OCI-LY1 (cell line): ENCODE results near the gene CDC25B.
A peak's percentile ranks its signal among the peaks of the same experiment; 100 is the strongest.

Experiments
- H2AFZ ChIP-seq: fragments of 200-600 bp; sonication (generic), shearing (Covaris generic); 2 replicates; pipeline ENCODE4 v1.6.0; 2014; ENCODE audit warnings: antibody characterized with exemption, mild to moderate bottlenecking, low read length
- H3F3A ChIP-seq: fragments of 200-600 bp; sonication (generic), shearing (Covaris generic); 2 replicates; pipeline ENCODE4 v1.6.0; 2014; ENCODE audit warnings: mild to moderate bottlenecking, antibody characterized with exemption, low read length, moderate library complexity; ENCODE audit not compliant: insufficient read depth
- H3K27ac ChIP-seq: fragments of 200-600 bp; sonication (generic); 2 replicates; pipeline ENCODE4 v1.5.1; 2014; ENCODE audit warnings: low read length, mixed run types, mild to moderate bottlenecking, low read depth; ENCODE audit not compliant: poor library complexity, severe bottlenecking
- H3K27me3 ChIP-seq: fragments of 200-600 bp; sonication (generic); 2 replicates; pipeline ENCODE4 v1.6.0; 2014; ENCODE audit warnings: antibody characterized with exemption, mild to moderate bottlenecking, low read length, moderate library complexity; ENCODE audit not compliant: insufficient read depth
- H3K36me3 ChIP-seq: fragments of 200-600 bp; sonication (generic); 2 replicates; pipeline ENCODE4 v1.6.1; 2014; ENCODE audit warnings: mild to moderate bottlenecking, antibody characterized with exemption, low read length, moderate library complexity, mixed read lengths; ENCODE audit not compliant: insufficient read depth
- H3K4me1 ChIP-seq: fragments of 200-600 bp; sonication (generic); 2 replicates; pipeline ENCODE4 v1.5.1; 2014; ENCODE audit warnings: mild to moderate bottlenecking, low read length, moderate library complexity; ENCODE audit not compliant: insufficient read depth, severe bottlenecking
- H3K4me2 ChIP-seq: fragments of 200-600 bp; sonication (generic), shearing (Covaris generic); 2 replicates; pipeline ENCODE4 v1.6.1; 2014; ENCODE audit warnings: low read length
- H3K4me3 ChIP-seq: fragments of 200-600 bp; sonication (generic); 2 replicates; pipeline ENCODE4 v1.5.1; 2014; ENCODE audit warnings: low read length, low read depth, mild to moderate bottlenecking, mixed read lengths; ENCODE audit not compliant: poor library complexity, severe bottlenecking
- H3K79me2 ChIP-seq: fragments of 200-600 bp; shearing (Covaris generic); 2 replicates; pipeline ENCODE4 v1.6.1; 2016; ENCODE audit warnings: mixed run types, low read length, mixed read lengths; ENCODE audit not compliant: insufficient read depth
- H3K9ac ChIP-seq: fragments of 200-600 bp; sonication (generic), shearing (Covaris generic); 2 replicates; pipeline ENCODE4 v1.6.1; 2014; ENCODE audit warnings: mild to moderate bottlenecking, low read length, mixed read lengths
- H3K9me2 ChIP-seq: fragments of 200-600 bp; sonication (generic), shearing (Covaris generic); 2 replicates; pipeline ENCODE4 v1.6.1; 2014; ENCODE audit warnings: low read depth, mild to moderate bottlenecking, low read length, mixed read lengths
- H3K9me3 ChIP-seq: fragments of 200-600 bp; shearing (Covaris generic); 2 replicates; pipeline ENCODE4 v1.6.1; 2014; ENCODE audit warnings: low read length, mixed read lengths
- H4K20me1 ChIP-seq: fragments of 200-600 bp; sonication (generic), shearing (Covaris generic); 2 replicates; pipeline ENCODE4 v1.6.0; 2016; ENCODE audit warnings: mild to moderate bottlenecking, low read length; ENCODE audit not compliant: insufficient read depth
- EZH2 ChIP-seq: fragments of 200-600 bp; sonication (generic), shearing (Covaris generic); IDR thresholded peaks from 2 replicates; pipeline ENCODE4 v1.8.0; 2017; ENCODE audit warnings: borderline replicate concordance, mixed run types, mild to moderate bottlenecking, antibody characterized with exemption, low read length, moderate library complexity, mixed read lengths
- TF ChIP-seq, protein P1 (sequence below): fragments of 200-600 bp; sonication (generic), shearing (Covaris generic); IDR thresholded peaks from 2 replicates; pipeline ENCODE4 v1.5.1; 2017; ENCODE audit warnings: mild to moderate bottlenecking, antibody characterized with exemption, low read length, moderate library complexity, mixed read lengths

Gene CDC25B

DNA sequence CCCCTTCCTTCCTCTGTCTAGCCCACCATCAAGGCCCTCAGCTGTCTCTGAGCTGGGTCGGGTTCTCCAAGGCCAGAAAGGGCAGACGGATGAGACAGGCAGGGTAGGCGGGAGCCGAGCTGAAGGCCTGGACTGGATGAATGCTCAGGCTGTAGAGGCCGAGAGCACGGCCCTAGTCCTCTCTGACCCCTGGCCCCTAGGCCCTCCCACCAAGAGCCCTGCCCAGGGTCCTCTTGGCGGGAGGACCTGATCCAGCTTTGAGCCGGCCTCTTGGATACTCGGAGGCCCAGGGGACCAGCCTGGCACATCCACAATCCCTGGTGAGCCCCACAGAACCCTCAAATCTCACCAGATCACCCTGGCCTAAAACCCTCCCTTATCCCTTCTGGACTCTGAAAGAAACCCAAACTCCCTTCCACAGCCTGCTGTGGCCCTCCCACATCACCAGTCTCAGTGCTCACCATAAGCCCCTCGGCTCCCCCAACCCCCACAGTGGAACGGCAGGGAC lies 36.7 kb upstream of the CDC25B start:
- Histone ChIP-seq H3K9me3 (no peaks in the 10 kb centered on the region), H3K27me3 (no peaks in the 10 kb centered on the region), H3K79me2 (no peaks in the 10 kb centered on the region), H3K4me1 (peaks cover 12% of the 10 kb centered on the region), H3K9ac (no peak overlapping the region), H3K4me2 (no peak overlapping the region), H3K9me2 (no peaks in the 10 kb centered on the region), H2AFZ (no peak overlapping the region), H3F3A (no peaks in the 10 kb centered on the region), H3K27ac (no peak overlapping the region), H3K4me3 (no peak overlapping the region), H3K36me3 (peaks cover 24% of the 10 kb centered on the region), H4K20me1 (no peaks in the 10 kb centered on the region)
- TF ChIP-seq, protein P1, sequence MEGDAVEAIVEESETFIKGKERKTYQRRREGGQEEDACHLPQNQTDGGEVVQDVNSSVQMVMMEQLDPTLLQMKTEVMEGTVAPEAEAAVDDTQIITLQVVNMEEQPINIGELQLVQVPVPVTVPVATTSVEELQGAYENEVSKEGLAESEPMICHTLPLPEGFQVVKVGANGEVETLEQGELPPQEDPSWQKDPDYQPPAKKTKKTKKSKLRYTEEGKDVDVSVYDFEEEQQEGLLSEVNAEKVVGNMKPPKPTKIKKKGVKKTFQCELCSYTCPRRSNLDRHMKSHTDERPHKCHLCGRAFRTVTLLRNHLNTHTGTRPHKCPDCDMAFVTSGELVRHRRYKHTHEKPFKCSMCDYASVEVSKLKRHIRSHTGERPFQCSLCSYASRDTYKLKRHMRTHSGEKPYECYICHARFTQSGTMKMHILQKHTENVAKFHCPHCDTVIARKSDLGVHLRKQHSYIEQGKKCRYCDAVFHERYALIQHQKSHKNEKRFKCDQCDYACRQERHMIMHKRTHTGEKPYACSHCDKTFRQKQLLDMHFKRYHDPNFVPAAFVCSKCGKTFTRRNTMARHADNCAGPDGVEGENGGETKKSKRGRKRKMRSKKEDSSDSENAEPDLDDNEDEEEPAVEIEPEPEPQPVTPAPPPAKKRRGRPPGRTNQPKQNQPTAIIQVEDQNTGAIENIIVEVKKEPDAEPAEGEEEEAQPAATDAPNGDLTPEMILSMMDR: no peak
- TF ChIP-seq EZH2: no peak

DNA sequence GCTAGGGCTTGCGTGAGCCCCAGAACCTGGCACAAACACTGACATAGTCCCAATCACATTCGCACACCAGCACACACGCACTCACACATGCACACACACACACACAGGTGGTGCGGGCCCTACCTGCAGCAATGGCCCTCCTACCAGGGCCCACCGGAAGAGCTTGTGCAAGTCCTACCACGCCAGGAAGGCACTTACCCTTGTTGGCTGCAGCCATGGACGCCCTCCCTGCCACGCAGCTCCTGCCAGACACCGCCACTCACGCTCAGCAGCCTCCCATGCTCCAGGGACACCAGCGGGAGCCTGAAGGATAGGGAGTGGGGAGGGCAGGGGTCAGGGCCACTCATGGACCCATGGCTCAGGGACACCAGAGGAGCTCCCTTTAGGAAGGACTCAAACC lies 36.2 kb upstream of the CDC25B start:
- Histone ChIP-seq H3K27ac (no peak overlapping the region), H2AFZ (no peak overlapping the region), H3F3A (no peaks in the 10 kb centered on the region), H3K4me3 (no peak overlapping the region), H4K20me1 (no peaks in the 10 kb centered on the region), H3K79me2 (no peaks in the 10 kb centered on the region), H3K4me1 (peaks cover 12% of the 10 kb centered on the region), H3K9ac (no peak overlapping the region), H3K27me3 (no peaks in the 10 kb centered on the region), H3K36me3 (peaks cover 24% of the 10 kb centered on the region), H3K4me2 (no peak overlapping the region), H3K9me2 (no peaks in the 10 kb centered on the region), H3K9me3 (no peaks in the 10 kb centered on the region)
- no peak for TF ChIP-seq EZH2
- TF ChIP-seq, protein P1: no peak

DNA sequence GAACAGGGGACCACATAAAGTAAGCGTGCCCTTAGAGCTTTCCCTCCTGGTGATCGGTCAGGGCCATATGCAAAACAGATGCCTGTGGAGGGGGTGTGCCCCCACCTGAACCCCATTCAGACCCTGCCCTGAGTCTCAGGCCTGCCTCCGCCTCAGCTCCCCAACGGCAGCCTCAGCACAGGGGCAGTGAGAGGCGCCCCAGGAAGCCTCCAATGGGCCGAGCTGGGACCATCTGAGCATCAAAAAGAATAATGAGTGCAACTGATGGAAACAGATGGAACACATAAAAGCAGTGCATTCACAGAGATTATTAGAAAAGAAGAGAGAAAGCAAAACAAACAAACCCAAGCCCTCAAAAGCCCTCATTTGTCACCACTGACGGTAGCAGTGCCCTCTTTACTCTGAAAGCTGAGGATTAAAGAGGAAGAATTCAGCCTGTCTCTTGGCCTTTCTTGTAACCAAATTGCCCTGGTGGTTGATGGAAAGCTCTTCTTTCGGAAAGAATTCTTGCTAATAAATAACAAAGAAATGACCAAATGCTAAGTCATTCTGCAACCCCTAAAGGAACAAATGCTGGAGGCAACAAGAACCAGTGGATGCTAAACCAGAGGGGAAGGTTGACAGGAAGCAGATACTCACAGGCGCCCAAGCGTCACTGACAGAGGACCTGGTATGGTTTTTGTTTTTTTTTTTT lies 35.3 kb upstream of the CDC25B start:
- Histone ChIP-seq H3K27ac (no peak overlapping the region), H3K4me3 (no peak overlapping the region), H3K27me3 (no peaks in the 10 kb centered on the region), H3K9ac (no peak overlapping the region), H3F3A (no peaks in the 10 kb centered on the region), H3K79me2 (no peaks in the 10 kb centered on the region), H3K36me3 (peaks cover 21% of the 10 kb centered on the region), H2AFZ (no peak overlapping the region), H3K9me3 (no peaks in the 10 kb centered on the region), H4K20me1 (no peaks in the 10 kb centered on the region), H3K9me2 (no peaks in the 10 kb centered on the region), H3K4me1 (peaks cover 16% of the 10 kb centered on the region), H3K4me2 (peak overlapping the region; percentile 8; the same call in 1 of the 2 replicates)
- TF ChIP-seq, protein P1: no peak
- TF ChIP-seq EZH2: no peak
